GM18519 (cell line): ENCODE results near the gene ZNF526.
A peak's percentile ranks its signal among the peaks of the same experiment; 100 is the strongest.

Source experiments
- ATAC-seq: cut with Tn5 transposase; IDR thresholded peaks from one replicate; pipeline ENCODE4 v1.9.1; 2021; ENCODE audit warnings: mild to moderate bottlenecking, moderate library complexity; ENCODE audit not compliant: unreplicated experiment, low FRiP score

The ZNF526 gene

GRCh38 chr19:42219812-42220750 lies at the start of gene ZNF526:
Gene ZNF526, plus strand, starts transcription at chr19:42220312. Its CDS starts 4,092 bp downstream, at chr19:42224404.
- ATAC-seq: peak; percentile 71

- no peak for ATAC-seq
Measured at GRCh38 chr19:42170715-42171114, 49.4 kb upstream of the ZNF526 start.

GRCh38 chr19:42172261-42172660 lies 47.9 kb upstream of the ZNF526 start:
- no peak for ATAC-seq

GRCh38 chr19:42173695-42174094 lies 46.4 kb upstream of the ZNF526 start:
- no peak for ATAC-seq

GRCh38 chr19:42174188-42174587 lies 45.9 kb upstream of the ZNF526 start:
- no peak for ATAC-seq

GRCh38 chr19:42174958-42175734 lies 45.0 kb upstream of the ZNF526 start:
- no peak for ATAC-seq

- ATAC-seq: no peak
Measured at GRCh38 chr19:42175952-42176648, 44.0 kb upstream of the ZNF526 start.

GRCh38 chr19:42176649-42176989 lies 43.5 kb upstream of the ZNF526 start:
- no peak for ATAC-seq

- no peak for ATAC-seq
Measured at GRCh38 chr19:42176990-42177685, 43.0 kb upstream of the ZNF526 start.

- no peak for ATAC-seq
Measured at GRCh38 chr19:42177686-42178019, 42.5 kb upstream of the ZNF526 start.

GRCh38 chr19:42178791-42179674 lies 41.1 kb upstream of the ZNF526 start:
- ATAC-seq: no peak

GRCh38 chr19:42184401-42184861 lies 35.7 kb upstream of the ZNF526 start:
- ATAC-seq: no peak

- no peak for ATAC-seq
Measured at GRCh38 chr19:42185277-42185676, 34.8 kb upstream of the ZNF526 start.

GRCh38 chr19:42188665-42189064 lies 31.4 kb upstream of the ZNF526 start:
- no peak for ATAC-seq

- no peak for ATAC-seq
Measured at GRCh38 chr19:42189133-42189532, 31.0 kb upstream of the ZNF526 start.

- ATAC-seq: no peak
Measured at GRCh38 chr19:42191330-42191729, 28.8 kb upstream of the ZNF526 start.

GRCh38 chr19:42191855-42192254 lies 28.3 kb upstream of the ZNF526 start:
- no peak for ATAC-seq

GRCh38 chr19:42193294-42193693 lies 26.8 kb upstream of the ZNF526 start:
- no peak for ATAC-seq

GRCh38 chr19:42193706-42194105 lies 26.4 kb upstream of the ZNF526 start:
- ATAC-seq: no peak
